HG02759 (cell line): ENCODE measurements around the gene KCNJ12.
"Not testable (repeated sequence)": the region's sequence is repeated elsewhere in the genome, so short reads cannot be mapped to it uniquely, and the experiment has no call there.

ENCODE experiments used
- ATAC-seq: cut with Tn5 transposase; IDR thresholded peaks from one replicate; pipeline ENCODE4 v1.9.1; 2021; ENCODE audit warnings: mild to moderate bottlenecking, moderate library complexity; ENCODE audit not compliant: unreplicated experiment

The KCNJ12 gene

GRCh38 chr17:21436883-21437836 is 61.0 kb downstream of the KCNJ12 start:
- not testable (repeated sequence) for ATAC-seq

- ATAC-seq = not testable (repeated sequence)
Observed at GRCh38 chr17:21438316-21439014, 62.3 kb downstream of the KCNJ12 start.

- ATAC-seq = not testable (repeated sequence)
Observed at GRCh38 chr17:21439015-21439336, 62.8 kb downstream of the KCNJ12 start.

GRCh38 chr17:21445091-21445650 is 69.0 kb downstream of the KCNJ12 start:
- ATAC-seq = no peak

GRCh38 chr17:21447552-21447951 is 71.4 kb downstream of the KCNJ12 start:
- ATAC-seq = not testable (repeated sequence)

GRCh38 chr17:21449891-21450290 is 73.7 kb downstream of the KCNJ12 start:
- not testable (repeated sequence) for ATAC-seq

GRCh38 chr17:21451975-21452374 is 75.8 kb downstream of the KCNJ12 start:
- ATAC-seq = no peak

- no peak for ATAC-seq
Observed at GRCh38 chr17:21452377-21453143, 76.4 kb downstream of the KCNJ12 start.

GRCh38 chr17:21453144-21453898 is 77.2 kb downstream of the KCNJ12 start:
- no peak for ATAC-seq

GRCh38 chr17:21454006-21454405 is 77.8 kb downstream of the KCNJ12 start:
- ATAC-seq = not testable (repeated sequence)

GRCh38 chr17:21454441-21454840 is 78.3 kb downstream of the KCNJ12 start:
- ATAC-seq = no peak

- ATAC-seq = no peak
Observed at GRCh38 chr17:21455761-21456160, 79.6 kb downstream of the KCNJ12 start.

- ATAC-seq = not testable (repeated sequence)
Observed at GRCh38 chr17:21456449-21456848, 80.3 kb downstream of the KCNJ12 start.

- ATAC-seq = peak; percentile 95
Observed at GRCh38 chr17:21457051-21458026, 81.2 kb downstream of the KCNJ12 start.

- no peak for ATAC-seq
Observed at GRCh38 chr17:21458054-21458453, 81.9 kb downstream of the KCNJ12 start.

- no peak for ATAC-seq
Observed at GRCh38 chr17:21459536-21459935, 83.4 kb downstream of the KCNJ12 start.

- ATAC-seq = no peak
Observed at GRCh38 chr17:21460358-21460757, 84.2 kb downstream of the KCNJ12 start.

- no peak for ATAC-seq
Observed at GRCh38 chr17:21462237-21462636, 86.1 kb downstream of the KCNJ12 start.

GRCh38 chr17:21463204-21463661 is 87.1 kb downstream of the KCNJ12 start:
- no peak for ATAC-seq
